ENCODE results near the gene STAU1. TPM values are rescaled to one million over a fixed set of nuclear protein-coding genes. Genes with fewer than 3 reads are reported as not detected.
"Not testable (repeated sequence)": the region's sequence is repeated elsewhere in the genome, so short reads cannot be mapped to it uniquely, and the experiment has no call there.

STAU1 gene
- polyA plus RNA-seq, 2 donors, result 19.2 to 30.4 TPM

- Histone ChIP-seq H3K27ac (ENCODE audit: low read depth in 2 of 2, low read length in 1 of 2) (no peak overlapping the region), H3K27me3 (ENCODE audit: control insufficient read depth in 1 of 2, insufficient read depth in 2 of 2, low read length in 2 of 2) (no peaks in the 10 kb centered on the region), H3K9me3 (ENCODE audit: control insufficient read depth in 2 of 2, insufficient read depth in 1 of 2, low read depth in 1 of 2, low read length in 1 of 2) (no peaks in the 10 kb centered on the region), H3K36me3 (ENCODE audit: control insufficient read depth in 2 of 2, insufficient read depth in 2 of 2, low read length in 1 of 2) (peaks cover 16 to 21% of the 10 kb centered on the region in 2 donors), H3K4me1 (ENCODE audit: control insufficient read depth in 2 of 2, insufficient read depth in 2 of 2, low read length in 1 of 2) (no peaks in the 10 kb centered on the region), H3K4me3 (ENCODE audit: low read depth in 1 of 2, low read length in 2 of 2) (no peak overlapping the region)
- WGBS, 2 donors, result 75 to 77% methylated on average over 3 of the region's 3 CpGs
These were observed 89.1 kb downstream of the STAU1 start for GRCh38 chr20:49099011-49099410.

DNA sequence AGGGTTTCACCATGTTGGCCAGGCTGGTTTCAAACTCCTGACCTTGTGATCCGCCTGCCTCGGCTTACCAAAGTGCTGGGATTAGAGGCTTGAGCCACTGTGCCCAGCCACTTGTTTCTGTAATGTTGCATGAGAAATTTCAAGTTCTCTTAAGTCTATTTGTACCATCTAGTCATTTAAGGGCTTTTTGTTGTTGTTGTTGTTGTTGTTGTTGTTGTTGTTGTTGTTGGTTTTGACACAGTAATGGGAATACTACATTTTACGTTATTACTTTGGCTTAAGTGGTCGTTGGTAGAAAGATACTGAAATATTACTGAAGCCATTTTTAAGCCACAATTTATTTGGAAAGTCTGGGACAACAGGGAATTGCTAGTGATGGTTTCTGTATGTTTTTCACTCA, 90.0 kb downstream of the STAU1 start:
- Histone ChIP-seq H3K27me3 (ENCODE audit: control insufficient read depth in 1 of 2, insufficient read depth in 2 of 2, low read length in 2 of 2) (no peaks in the 10 kb centered on the region), H3K9me3 (ENCODE audit: control insufficient read depth in 2 of 2, insufficient read depth in 1 of 2, low read depth in 1 of 2, low read length in 1 of 2) (no peaks in the 10 kb centered on the region), H3K4me3 (ENCODE audit: low read depth in 1 of 2, low read length in 2 of 2) (no peak overlapping the region), H3K27ac (ENCODE audit: low read depth in 2 of 2, low read length in 1 of 2) (no peak overlapping the region), H3K36me3 (ENCODE audit: control insufficient read depth in 2 of 2, insufficient read depth in 2 of 2, low read length in 1 of 2) (peaks cover 9 to 18% of the 10 kb centered on the region in 2 donors), H3K4me1 (ENCODE audit: control insufficient read depth in 2 of 2, insufficient read depth in 2 of 2, low read length in 1 of 2) (no peaks in the 10 kb centered on the region)
- 90 to 92% methylated on average over 4 of the region's 4 CpGs for WGBS, 2 donors

GRCh38 chr20:49097159-49097558, 91.0 kb downstream of the STAU1 start:
- WGBS, 2 donors, result 93 to 94% methylated on average over 7 of the region's 7 CpGs

GRCh38 chr20:49096203-49096730, 91.9 kb downstream of the STAU1 start:
- Histone ChIP-seq H3K36me3 (ENCODE audit: control insufficient read depth in 2 of 2, insufficient read depth in 2 of 2, low read length in 1 of 2) (peaks cover 5 to 11% of the 10 kb centered on the region in 2 donors), H3K27ac (ENCODE audit: low read depth in 2 of 2, low read length in 1 of 2) (no peak overlapping the region)
- 85 to 86% methylated on average over 7 of the region's 7 CpGs for WGBS, 2 donors

More at GRCh38 chr20:49097159-49097558, 91.0 kb downstream of the STAU1 start:
- no peaks in the 10 kb centered on the region for H3K4me1 ChIP-seq (ENCODE audit: control insufficient read depth in 2 of 2, insufficient read depth in 2 of 2, low read length in 1 of 2)
- no peak overlapping the region for H3K27ac ChIP-seq (ENCODE audit: low read depth in 2 of 2, low read length in 1 of 2)
- H3K27me3 ChIP-seq (ENCODE audit: control insufficient read depth in 1 of 2, insufficient read depth in 2 of 2, low read length in 2 of 2), result no peaks in the 10 kb centered on the region
- H3K4me3 ChIP-seq (ENCODE audit: low read depth in 1 of 2, low read length in 2 of 2), result no peak overlapping the region
- H3K9me3 ChIP-seq (ENCODE audit: control insufficient read depth in 2 of 2, insufficient read depth in 1 of 2, low read depth in 1 of 2, low read length in 1 of 2), result no peaks in the 10 kb centered on the region
- peaks cover 5 to 13% of the 10 kb centered on the region in 2 donors for H3K36me3 ChIP-seq (ENCODE audit: control insufficient read depth in 2 of 2, insufficient read depth in 2 of 2, low read length in 1 of 2)

GRCh38 chr20:49091762-49092161, 96.4 kb downstream of the STAU1 start:
- Histone ChIP-seq H3K27me3 (ENCODE audit: control insufficient read depth in 1 of 2, insufficient read depth in 2 of 2, low read length in 2 of 2) (no peaks in the 10 kb centered on the region), H3K27ac (ENCODE audit: low read depth in 2 of 2, low read length in 1 of 2) (no peak overlapping the region), H3K36me3 (ENCODE audit: control insufficient read depth in 2 of 2, insufficient read depth in 2 of 2, low read length in 1 of 2) (peaks cover 15 to 16% of the 10 kb centered on the region in 2 donors), H3K9me3 (ENCODE audit: control insufficient read depth in 2 of 2, insufficient read depth in 1 of 2, low read depth in 1 of 2, low read length in 1 of 2) (no peaks in the 10 kb centered on the region), H3K4me1 (ENCODE audit: control insufficient read depth in 2 of 2, insufficient read depth in 2 of 2, low read length in 1 of 2) (no peaks in the 10 kb centered on the region), H3K4me3 (ENCODE audit: low read depth in 1 of 2, low read length in 2 of 2) (no peak overlapping the region)
- WGBS, 2 donors, result 68 to 99% methylated on average over 1 of the region's 1 CpG

More at GRCh38 chr20:49096203-49096730, 91.9 kb downstream of the STAU1 start:
- no peaks in the 10 kb centered on the region for H3K27me3 ChIP-seq (ENCODE audit: control insufficient read depth in 1 of 2, insufficient read depth in 2 of 2, low read length in 2 of 2)
- H3K9me3 ChIP-seq (ENCODE audit: control insufficient read depth in 2 of 2, insufficient read depth in 1 of 2, low read depth in 1 of 2, low read length in 1 of 2), result no peaks in the 10 kb centered on the region
- H3K4me1 ChIP-seq (ENCODE audit: control insufficient read depth in 2 of 2, insufficient read depth in 2 of 2, low read length in 1 of 2), result no peaks in the 10 kb centered on the region
- H3K4me3 ChIP-seq (ENCODE audit: low read depth in 1 of 2, low read length in 2 of 2), result no peak overlapping the region

DNA sequence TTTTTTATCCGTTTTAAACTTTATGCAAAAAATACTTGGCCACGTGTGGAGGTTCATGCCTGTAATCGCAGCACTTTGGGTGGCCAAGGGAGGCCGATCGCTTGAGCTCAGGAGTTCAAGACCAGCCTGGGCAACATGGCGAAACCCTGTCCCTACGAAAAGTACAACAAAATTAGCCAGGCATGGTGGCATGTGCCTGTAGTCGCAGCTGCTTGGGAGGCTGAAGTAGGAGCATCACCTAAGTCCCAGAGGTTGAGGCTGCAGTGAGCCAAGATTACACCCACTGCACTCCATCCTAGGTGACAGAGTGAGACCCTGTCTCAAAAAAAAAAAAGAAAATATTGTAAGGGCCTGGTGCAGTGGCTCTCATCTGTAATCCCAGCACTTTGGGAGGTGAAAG, 97.0 kb downstream of the STAU1 start:
- H3K27me3 ChIP-seq (ENCODE audit: control insufficient read depth in 1 of 2, insufficient read depth in 2 of 2, low read length in 2 of 2), result no peaks in the 10 kb centered on the region
- peaks cover 15 to 19% of the 10 kb centered on the region in 2 donors for H3K36me3 ChIP-seq (ENCODE audit: control insufficient read depth in 2 of 2, insufficient read depth in 2 of 2, low read length in 1 of 2)
- WGBS, 2 donors, result 94 to 96% methylated on average over 8 of the region's 8 CpGs
- H3K4me3 ChIP-seq (ENCODE audit: low read depth in 1 of 2, low read length in 2 of 2), result no peak overlapping the region
- no peaks in the 10 kb centered on the region for H3K4me1 ChIP-seq (ENCODE audit: control insufficient read depth in 2 of 2, insufficient read depth in 2 of 2, low read length in 1 of 2)
- H3K27ac ChIP-seq (ENCODE audit: low read depth in 2 of 2, low read length in 1 of 2), result no peak overlapping the region
- no peaks in the 10 kb centered on the region for H3K9me3 ChIP-seq (ENCODE audit: control insufficient read depth in 2 of 2, insufficient read depth in 1 of 2, low read depth in 1 of 2, low read length in 1 of 2)

GRCh38 chr20:49082295-49082694, 105.8 kb downstream of the STAU1 start:
- H3K4me1 ChIP-seq (ENCODE audit: control insufficient read depth in 2 of 2, insufficient read depth in 2 of 2, low read length in 1 of 2); H3K4me3 ChIP-seq (ENCODE audit: low read depth in 1 of 2, low read length in 2 of 2); H3K27ac ChIP-seq (ENCODE audit: low read depth in 2 of 2, low read length in 1 of 2); H3K9me3 ChIP-seq (ENCODE audit: control insufficient read depth in 2 of 2, insufficient read depth in 1 of 2, low read depth in 1 of 2, low read length in 1 of 2); H3K27me3 ChIP-seq (ENCODE audit: control insufficient read depth in 1 of 2, insufficient read depth in 2 of 2, low read length in 2 of 2): not testable (repeated sequence)
- H3K36me3 ChIP-seq (ENCODE audit: control insufficient read depth in 2 of 2, insufficient read depth in 2 of 2, low read length in 1 of 2), result peaks cover 9 to 14% of the 10 kb centered on the region in 2 donors
- 88 to 92% methylated on average over 12 of the region's 12 CpGs for WGBS, 2 donors

DNA sequence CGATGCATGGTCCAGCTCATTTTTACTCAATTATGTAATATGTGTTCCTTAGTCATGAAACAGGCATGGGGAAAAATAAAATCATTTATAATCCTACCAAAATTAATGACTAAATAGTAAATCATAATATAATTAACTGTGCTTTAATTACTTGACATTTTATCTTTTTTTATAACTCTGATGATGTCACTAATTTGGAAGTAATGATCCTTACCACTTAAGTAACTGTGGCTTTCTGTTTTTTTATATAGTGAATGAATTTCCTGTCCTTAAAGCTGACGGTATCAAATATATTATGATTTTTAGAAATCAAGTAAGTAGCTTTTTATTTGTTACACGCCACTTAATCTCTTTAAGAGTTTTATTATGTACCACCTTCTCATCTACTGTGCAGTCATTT, 109.8 kb downstream of the STAU1 start:
- Histone ChIP-seq H3K27me3 (ENCODE audit: control insufficient read depth in 1 of 2, insufficient read depth in 2 of 2, low read length in 2 of 2) (no peaks in the 10 kb centered on the region), H3K9me3 (ENCODE audit: control insufficient read depth in 2 of 2, insufficient read depth in 1 of 2, low read depth in 1 of 2, low read length in 1 of 2) (no peaks in the 10 kb centered on the region), H3K27ac (ENCODE audit: low read depth in 2 of 2, low read length in 1 of 2) (no peak overlapping the region), H3K36me3 (ENCODE audit: control insufficient read depth in 2 of 2, insufficient read depth in 2 of 2, low read length in 1 of 2) (peaks cover 8 to 11% of the 10 kb centered on the region in 2 donors), H3K4me3 (ENCODE audit: low read depth in 1 of 2, low read length in 2 of 2) (no peak overlapping the region), H3K4me1 (ENCODE audit: control insufficient read depth in 2 of 2, insufficient read depth in 2 of 2, low read length in 1 of 2) (no peaks in the 10 kb centered on the region)
- WGBS, 2 donors, result 91 to 94% methylated on average over 3 of the region's 3 CpGs

DNA sequence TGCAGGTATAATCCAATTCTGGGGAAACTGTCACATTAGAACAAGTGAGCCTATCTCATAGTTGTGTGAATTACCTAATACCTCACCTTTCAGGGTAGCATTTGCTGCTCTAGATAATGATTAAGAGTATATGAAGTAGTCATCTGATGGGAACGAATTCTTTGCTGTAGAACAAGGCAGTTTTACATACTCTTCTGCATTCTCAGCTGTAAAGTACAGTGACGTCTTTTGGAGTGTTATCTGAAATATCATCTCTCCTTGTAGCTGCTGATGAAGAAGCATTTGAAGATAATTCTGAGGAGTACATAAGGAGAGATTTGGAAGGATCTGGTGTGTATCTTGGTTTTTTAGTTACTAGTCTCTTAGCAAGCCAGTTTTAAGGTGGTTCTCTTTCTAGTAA, 113.6 kb downstream of the STAU1 start:
- 89 to 90% methylated on average over 2 of the region's 2 CpGs for WGBS, 2 donors
- no peaks in the 10 kb centered on the region for H3K4me1 ChIP-seq (ENCODE audit: control insufficient read depth in 2 of 2, insufficient read depth in 2 of 2, low read length in 1 of 2)
- no peaks in the 10 kb centered on the region for H3K9me3 ChIP-seq (ENCODE audit: control insufficient read depth in 2 of 2, insufficient read depth in 1 of 2, low read depth in 1 of 2, low read length in 1 of 2)
- no peaks in the 10 kb centered on the region for H3K27me3 ChIP-seq (ENCODE audit: control insufficient read depth in 1 of 2, insufficient read depth in 2 of 2, low read length in 2 of 2)
- H3K27ac ChIP-seq (ENCODE audit: low read depth in 2 of 2, low read length in 1 of 2), result no peak overlapping the region
- peaks cover 3 to 6% of the 10 kb centered on the region in 2 donors for H3K36me3 ChIP-seq (ENCODE audit: control insufficient read depth in 2 of 2, insufficient read depth in 2 of 2, low read length in 1 of 2)
- H3K4me3 ChIP-seq (ENCODE audit: low read depth in 1 of 2, low read length in 2 of 2), result no peak overlapping the region
